HCT116 (cell line): ENCODE data around the gene ARHGAP33. TPM values are rescaled to one million over a fixed set of nuclear protein-coding genes. Genes with fewer than 3 reads are reported as not detected.

Source experiments
- ATAC-seq: fragments of 200-7000 bp; cut with Tn5 transposase; 2 replicates; pipeline ENCODE4 v1.9.1; 2020; ENCODE audit warnings: mild to moderate bottlenecking, moderate library complexity
- BruUV-seq: library from RNA; stranded (reverse); fragments of 400-500 nt; replicated peaks from 2 replicates; lab custom pipeline; 2021; lab: Mats Ljungman, UMichigan
- CTCF ChIA-PET: fragments of 300-600 bp; sonication (Branson Sonifier 250); formaldehyde crosslinking; loops from one replicate; lab custom pipeline; 2021; ENCODE audit warnings: antibody characterized with exemption; lab: Charles Lee
- POLR2A ChIA-PET: fragments of 300-600, 350-600 bp; sonication (Branson Sonifier 250); formaldehyde crosslinking; loops from one replicate; lab custom pipeline; 2021; ENCODE audit warnings: antibody characterized with exemption; lab: Charles Lee
- RAD21 ChIA-PET, 2 experiments: fragments of 300-600 bp; sonication (Branson Sonifier 250); formaldehyde crosslinking; loops; one replicate each; lab custom pipeline; 2023; ENCODE audit warnings: low total read pairs in 2 of 2; ENCODE audit not compliant: uncharacterized antibody in 2 of 2, unreplicated experiment in 2 of 2, low non-redundant PET in 1 of 2; lab: Charles Lee
- DNase-seq: peaks from one replicate; pipeline ENCODE4 v3.0.0-alpha.2; 2010; ENCODE audit warnings: low read depth, low spot score
- H2AFZ ChIP-seq: fragments of 200-600 bp; shearing (Covaris generic), sonication (generic); 2 replicates; pipeline ENCODE4 v1.6.1; 2017; ENCODE audit warnings: low read depth, mixed run types, mixed read lengths, antibody characterized with exemption, low read length; ENCODE audit not compliant: poor library complexity, severe bottlenecking
- H3K27ac ChIP-seq: 2 replicates; pipeline ENCODE4 v1.5.1; 2012; ENCODE audit warnings: low read depth, low read length
- H3K27me3 ChIP-seq: fragments of 200-600 bp; sonication (generic); 2 replicates; pipeline ENCODE4 v1.6.1; 2016; ENCODE audit warnings: mixed run types, low read length, mixed read lengths; ENCODE audit not compliant: insufficient read depth
- H3K36me3 ChIP-seq, 2 experiments: fragments of 200-500 bp in 1 of 2; fragments of 200-600 bp in 1 of 2; sonication (Bioruptor generic) in 1 of 2; sonication (generic) in 1 of 2; 2 replicates each; pipeline versions ENCODE4 v1.5.1 to v1.6.1; 2014 to 2016; ENCODE audit warnings: low read length in 2 of 2, inconsistent platforms in 1 of 2, mixed read lengths in 1 of 2, mixed run types in 1 of 2; ENCODE audit not compliant: insufficient read depth in 2 of 2, control insufficient read depth in 1 of 2
- H3K4me1 ChIP-seq, 2 experiments: fragments of 200-600 bp in 1 of 2; sonication (generic) in 1 of 2; 2 replicates each; pipeline versions ENCODE4 v1.5.1 to v1.6.1; 2012 to 2017; ENCODE audit warnings: low read length in 2 of 2, inconsistent platforms in 1 of 2, mild to moderate bottlenecking in 1 of 2, mixed read lengths in 1 of 2, mixed run types in 1 of 2, moderate library complexity in 1 of 2; ENCODE audit not compliant: insufficient read depth in 2 of 2, control insufficient read depth in 1 of 2
- H3K4me2 ChIP-seq: fragments of 200-600 bp; sonication (generic); 2 replicates; pipeline ENCODE4 v1.6.1; 2017; ENCODE audit warnings: mixed run types, low read length, mixed read lengths
- H3K4me3 ChIP-seq, 2 experiments: fragments of 200-600 bp in 1 of 2; sonication (generic) in 1 of 2; replicated peaks in 1 of 2; 2 replicates each; pipeline ENCODE4 v1.5.1; 2011 to 2016; ENCODE audit warnings: low read length in 2 of 2, control low read depth in 1 of 2, low read depth in 1 of 2, mild to moderate bottlenecking in 1 of 2, mixed read lengths in 1 of 2, mixed run types in 1 of 2
- H3K79me2 ChIP-seq: fragments of 200-600 bp; sonication (generic); 2 replicates; pipeline ENCODE4 v1.6.1; 2017; ENCODE audit warnings: mild to moderate bottlenecking, mixed run types, low read length, moderate library complexity, mixed read lengths; ENCODE audit not compliant: insufficient read depth
- H3K9ac ChIP-seq: fragments of 200-600 bp; sonication (generic); 2 replicates; pipeline ENCODE4 v1.6.1; 2016; ENCODE audit warnings: low read length, mixed read lengths
- H3K9me2 ChIP-seq: fragments of 200-600 bp; sonication (generic), shearing (Covaris generic); 2 replicates; pipeline ENCODE4 v1.6.1; 2017; ENCODE audit warnings: mixed run types, mild to moderate bottlenecking, moderate library complexity; ENCODE audit not compliant: insufficient read depth
- H3K9me3 ChIP-seq, 2 experiments: fragments of 200-500 bp in 1 of 2; fragments of 200-600 bp in 1 of 2; sonication (Bioruptor generic) in 1 of 2; sonication (generic) in 1 of 2; 2 replicates each; pipeline ENCODE4 v1.6.1; 2014 to 2017; ENCODE audit warnings: low read length in 2 of 2, mixed read lengths in 2 of 2, inconsistent platforms in 1 of 2, low read depth in 1 of 2, mild to moderate bottlenecking in 1 of 2, mixed run types in 1 of 2, moderate library complexity in 1 of 2; ENCODE audit not compliant: control insufficient read depth in 1 of 2, insufficient read depth in 1 of 2
- H4K20me1 ChIP-seq: fragments of 200-600 bp; sonication (generic), shearing (Covaris generic); 2 replicates; pipeline ENCODE4 v1.6.1; 2017; ENCODE audit warnings: mixed run types, mild to moderate bottlenecking, moderate library complexity; ENCODE audit not compliant: insufficient read depth
- ATF3 ChIP-seq: IDR thresholded peaks from 2 replicates; pipeline ENCODE4 v1.6.1; 2012
- CBX3 ChIP-seq: IDR thresholded peaks from 2 replicates; pipeline ENCODE4 v1.6.1; 2012; ENCODE audit warnings: low read depth
- EGR1 ChIP-seq: IDR thresholded peaks from 2 replicates; pipeline ENCODE4 v1.6.1; 2012; ENCODE audit warnings: low read depth
- ELF1 ChIP-seq: IDR thresholded peaks from 2 replicates; pipeline ENCODE4 v1.6.1; 2012; ENCODE audit warnings: low read depth, borderline replicate concordance
- EZH2 ChIP-seq: fragments of 200-600 bp; sonication (generic); IDR thresholded peaks from 2 replicates; pipeline ENCODE4 v1.6.1; 2017; ENCODE audit warnings: antibody characterized with exemption, mixed run types
- JUND ChIP-seq: IDR thresholded peaks from 2 replicates; pipeline ENCODE4 v1.6.1; 2012
- RAD21 ChIP-seq: IDR thresholded peaks from 2 replicates; pipeline ENCODE4 v1.6.1; 2012; ENCODE audit warnings: low read depth, mild to moderate bottlenecking
- REST ChIP-seq: IDR thresholded peaks from 2 replicates; pipeline ENCODE4 v1.6.1; 2012; ENCODE audit warnings: low read depth
- SIN3A ChIP-seq: IDR thresholded peaks from 2 replicates; pipeline ENCODE4 v1.6.1; 2012; ENCODE audit warnings: low read depth
- SRF ChIP-seq: IDR thresholded peaks from 2 replicates; pipeline ENCODE4 v1.6.1; 2012; ENCODE audit warnings: low read depth
- ZBTB33 ChIP-seq: IDR thresholded peaks from 2 replicates; pipeline ENCODE4 v1.6.1; 2011; ENCODE audit warnings: mild to moderate bottlenecking, low read length, moderate library complexity; ENCODE audit not compliant: insufficient replicate concordance; ENCODE audit errors: extremely low read depth
- ZNF274 ChIP-seq: fragments of 200-500 bp; sonication (Bioruptor generic); IDR thresholded peaks from 2 replicates; pipeline ENCODE4 v1.6.1; 2014; ENCODE audit warnings: mild to moderate bottlenecking, low read depth, low read length, inconsistent platforms
- intact Hi-C: fragments of 100-400 bp; cut with micrococcal nuclease; formaldehyde crosslinking; loops from 2 replicates; pipeline ENCODE4 v1.10.0; 2022
- total RNA-seq: library from RNA; stranded (reverse); gene quantifications from one replicate; pipeline ENCODE4 v1.2.1, GENCODE V29; 2021; ENCODE audit not compliant: unreplicated experiment

Gene ARHGAP33
- total RNA-seq, 1 experiment from 2014 or later: 30.2 TPM

GRCh38 chr19:35743640-35744429, 31.5 kb upstream of the ARHGAP33 start:
- ChIA-PET CTCF (interaction anchor here (2.2 kb wide), 1 partner anchor 76 kb away, joined by 6 read pairs; no protein-coding TSS in a partner anchor), RAD21 (interaction anchor here in 1 of 2 experiments (1.7 kb wide), 1 partner anchor 76 kb away, joined by 6 read pairs; no protein-coding TSS in a partner anchor), POLR2A (interaction anchor here (1.3 to 1.7 kb wide), 2 partner anchors 14 to 17 kb away, joined by 3 to 4 read pairs; no protein-coding TSS in a partner anchor)
- H3K27ac ChIP-seq: peak overlapping the region; percentile 78
- DNase-seq: no peak
- no peak for ATAC-seq
- no peaks in the 10 kb centered on the region; a peak in 2 of 4 replicates for H3K36me3 ChIP-seq
- peaks cover 15% of the 10 kb centered on the region for H3K79me2 ChIP-seq
- H3K9ac ChIP-seq: no peak overlapping the region
- peak overlapping the region; percentile 99 for H3K4me2 ChIP-seq
- no TSS peak for BruUV-seq
- no peak overlapping the region for H2AFZ ChIP-seq
- H3K9me3 ChIP-seq: no peaks in the 10 kb centered on the region
- intact Hi-C loops: loop anchor here (1.0 kb wide), 1 partner anchor 187 kb away; no protein-coding TSS in a partner anchor
- no peak for TF ChIP-seq REST
- no peak for TF ChIP-seq EGR1
- TF ChIP-seq ZBTB33: no peak
- no peak for TF ChIP-seq ZNF274
- no peak for TF ChIP-seq JUND
- TF ChIP-seq ELF1: no peak
- TF ChIP-seq RAD21: no peak
- TF ChIP-seq SRF: no peak
- no peak for TF ChIP-seq CBX3
- no peak for TF ChIP-seq SIN3A
- TF ChIP-seq ATF3: no peak
- TF ChIP-seq EZH2: no peak
- H3K4me1 ChIP-seq: peaks cover 29 to 42% of the 10 kb centered on the region in 2 experiments
- H3K4me3 ChIP-seq: peak overlapping the region; percentile 93 to 99
- H3K27me3 ChIP-seq: no peaks in the 10 kb centered on the region
- H4K20me1 ChIP-seq: no peaks in the 10 kb centered on the region
- no peaks in the 10 kb centered on the region for H3K9me2 ChIP-seq
